Left kidney (tissue), 2 donors: ENCODE measurements around the gene E2F3. TPM values are rescaled to one million over a fixed set of nuclear protein-coding genes. Genes with fewer than 3 reads are reported as not detected.
"Not testable (repeated sequence)": the region's sequence is repeated elsewhere in the genome, so short reads cannot be mapped to it uniquely, and the experiment has no call there.

Source experiments
- DNase-seq: peaks from one replicate; pipeline ENCODE4 v3.0.0-alpha.2; 2013
- polyA plus RNA-seq: library from polyadenylated mRNA; unstranded; fragments of 120-200 nt; gene quantifications from one replicate; pipeline ENCODE4 v1.2.1, GENCODE V29; 2013; ENCODE audit not compliant: insufficient read length

The E2F3 gene
- polyA plus RNA-seq, 1 donor = 25.2 TPM

DNA sequence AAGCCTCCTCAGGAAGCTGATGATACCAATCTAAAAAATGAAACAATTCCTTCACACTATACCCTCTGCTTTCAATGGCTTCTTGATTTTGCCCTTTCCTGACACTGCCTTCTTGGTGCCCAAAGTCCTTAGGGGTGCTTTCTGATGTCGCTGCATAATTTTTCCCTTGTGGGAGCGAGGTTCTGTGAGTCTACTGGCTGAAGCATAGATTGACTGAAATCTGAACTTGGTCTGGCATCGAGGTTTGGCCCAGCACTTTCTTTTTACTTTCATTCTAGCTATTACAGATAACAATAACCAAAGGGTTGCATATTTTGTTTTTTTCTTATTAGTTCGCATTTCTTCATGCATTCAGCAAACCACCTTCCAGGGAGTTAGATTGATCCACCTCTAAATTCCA, 65.8 kb downstream of the E2F3 start:
- DNase-seq = no peak

- no peak for DNase-seq
Measured at GRCh38 chr6:20468209-20468608, 66.5 kb downstream of the E2F3 start.

DNA sequence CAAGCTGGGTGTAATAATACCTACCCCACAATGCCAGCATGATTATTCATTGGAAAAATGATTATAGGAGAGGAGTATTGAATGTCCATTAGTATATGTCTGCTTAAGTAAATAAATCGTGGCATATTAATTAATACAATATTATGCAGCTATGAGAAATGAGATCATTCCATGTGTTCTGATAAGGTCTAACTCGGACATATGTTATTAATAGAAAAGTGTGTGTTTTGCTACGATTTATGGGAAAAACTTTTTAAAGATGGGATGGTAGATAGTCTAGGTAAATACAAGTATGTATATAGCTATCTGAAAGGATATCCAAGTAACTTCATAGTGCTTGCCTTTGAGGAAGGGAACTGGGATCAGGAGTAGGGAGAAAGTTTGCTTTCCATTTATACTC, 71.1 kb downstream of the E2F3 start:
- no peak for DNase-seq

DNA sequence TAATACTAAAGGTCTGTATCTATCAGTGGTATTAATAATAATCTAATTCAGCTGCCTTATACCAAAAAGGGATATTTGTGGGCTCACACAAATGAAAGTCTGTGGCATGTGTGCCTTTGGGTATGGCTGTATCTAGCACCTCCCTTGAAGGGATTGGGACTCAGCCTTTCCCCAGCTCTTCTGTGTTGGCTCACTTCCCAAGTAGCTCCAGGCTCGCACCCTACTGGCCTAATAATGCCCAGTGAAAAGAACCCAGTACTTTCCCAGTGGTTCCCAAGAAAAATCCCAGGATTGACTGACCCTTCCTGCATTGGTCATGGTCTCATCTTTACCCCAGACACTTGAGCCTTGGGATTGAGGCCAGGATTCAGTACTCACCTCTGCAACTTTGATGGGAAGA, 71.8 kb downstream of the E2F3 start:
- no peak for DNase-seq

DNA sequence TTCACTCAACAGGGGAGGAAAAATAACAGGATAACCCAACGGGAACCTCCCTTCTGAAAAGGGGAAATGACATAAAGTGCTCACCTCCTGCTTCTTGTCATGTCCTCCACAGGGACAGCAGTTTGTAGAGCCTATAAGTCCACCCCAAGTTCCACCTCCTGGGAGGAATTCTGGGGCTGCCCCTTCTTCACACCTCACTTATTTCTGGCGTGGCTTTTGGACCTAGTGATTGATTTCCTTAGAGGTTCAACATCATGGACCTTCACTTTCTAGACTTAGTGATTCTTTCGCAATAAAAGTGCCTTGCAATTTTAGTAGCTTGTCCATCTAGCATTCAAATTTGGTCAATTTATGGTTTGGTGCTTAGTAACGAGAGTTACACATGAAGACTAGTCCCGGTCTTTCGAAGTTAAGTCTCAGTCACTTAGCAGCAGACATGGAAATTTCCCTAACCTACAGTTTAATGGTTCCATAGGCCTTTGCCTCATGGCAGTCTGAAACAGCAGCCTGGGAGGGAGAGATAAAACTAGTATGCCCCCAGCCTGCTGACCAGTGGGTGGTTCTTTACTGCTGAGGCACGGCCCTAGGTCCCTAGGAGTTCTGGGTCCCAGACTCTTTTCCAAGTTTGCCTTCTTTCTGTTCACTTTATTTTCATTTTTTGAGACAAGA, 73.3 kb downstream of the E2F3 start:
- no peak for DNase-seq

GRCh38 chr6:20476501-20477043, 74.9 kb downstream of the E2F3 start:
- no peak for DNase-seq

DNA sequence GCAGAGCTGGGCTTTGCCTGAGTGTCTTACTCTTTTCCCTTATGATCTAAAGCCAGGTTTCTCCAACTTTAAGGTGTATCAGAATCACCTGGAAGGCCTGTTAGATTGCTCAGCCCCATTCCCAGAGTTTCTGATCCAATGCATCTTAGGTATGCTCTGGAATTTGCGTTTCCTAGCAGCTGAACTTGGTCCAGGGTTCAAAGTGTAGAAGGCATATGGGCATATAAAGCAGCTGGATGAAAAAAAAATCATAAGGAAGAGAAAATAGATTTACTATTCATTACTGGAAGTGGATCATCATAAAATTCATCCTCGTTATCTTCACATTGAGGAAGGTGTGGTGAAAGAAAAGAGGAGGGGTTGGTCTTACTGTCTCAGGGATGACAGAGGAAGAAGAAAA, 75.8 kb downstream of the E2F3 start:
- DNase-seq = no peak

DNA sequence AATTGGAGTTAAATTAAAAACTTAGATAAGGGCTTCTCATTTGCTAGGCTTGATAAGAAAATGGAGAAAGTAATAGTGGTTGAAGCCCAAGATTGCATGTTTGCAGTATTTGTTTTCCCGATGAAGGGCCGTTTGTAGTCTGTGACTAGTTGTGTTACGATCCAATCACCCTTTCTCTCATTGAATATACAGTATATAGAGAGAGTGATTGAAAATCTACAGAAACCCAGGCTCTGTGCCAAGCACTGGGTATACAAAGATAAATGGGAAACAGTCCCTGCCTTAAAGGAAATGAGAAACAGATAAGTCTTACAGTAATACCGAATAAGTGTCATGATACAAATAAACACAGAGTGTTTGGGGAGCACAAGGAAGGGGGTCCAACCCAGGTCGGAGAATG, 77.4 kb downstream of the E2F3 start:
- DNase-seq = no peak

- no peak for DNase-seq
Measured at GRCh38 chr6:20479526-20479925, 77.8 kb downstream of the E2F3 start.

GRCh38 chr6:20481281-20481680, 79.6 kb downstream of the E2F3 start:
- no peak for DNase-seq

- DNase-seq = no peak
Measured at GRCh38 chr6:20483887-20484497, 82.3 kb downstream of the E2F3 start.

- DNase-seq = no peak
Measured at GRCh38 chr6:20486641-20487040, 85.0 kb downstream of the E2F3 start.

DNA sequence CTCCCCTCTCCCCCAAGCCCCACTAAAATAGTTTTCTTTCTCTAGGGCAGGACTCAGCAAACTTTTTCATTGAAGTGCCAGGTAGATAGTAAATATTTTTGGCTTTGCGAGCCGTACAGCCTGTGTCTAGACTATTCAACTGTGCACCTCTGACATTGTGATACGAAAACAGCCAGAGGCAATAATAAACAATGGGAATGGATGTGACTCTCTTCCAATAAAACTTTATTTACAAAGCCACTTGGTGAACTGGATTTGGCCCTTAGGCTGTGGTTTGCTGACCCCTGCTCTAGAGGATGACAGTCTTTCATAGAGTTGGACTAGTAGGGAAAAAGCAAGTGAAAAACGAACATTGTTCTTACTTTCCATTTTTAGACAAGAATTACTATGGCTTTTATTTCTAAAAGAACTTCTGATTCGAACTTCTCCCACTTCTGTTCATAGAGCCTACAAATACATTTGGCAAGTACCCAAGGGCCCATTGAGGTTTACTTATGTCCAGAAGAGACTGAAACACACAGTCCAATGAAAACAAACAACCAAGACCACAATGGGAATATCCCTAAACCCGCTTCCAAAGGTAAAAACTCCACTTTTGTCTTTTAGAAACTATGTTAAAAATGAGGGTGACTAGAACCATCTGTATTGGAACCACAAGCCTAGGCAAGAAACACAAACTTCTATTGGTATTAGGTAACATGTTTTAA, 86.1 kb downstream of the E2F3 start:
- no peak for DNase-seq

GRCh38 chr6:20490591-20490990, 88.9 kb downstream of the E2F3 start:
- DNase-seq = no peak

DNA sequence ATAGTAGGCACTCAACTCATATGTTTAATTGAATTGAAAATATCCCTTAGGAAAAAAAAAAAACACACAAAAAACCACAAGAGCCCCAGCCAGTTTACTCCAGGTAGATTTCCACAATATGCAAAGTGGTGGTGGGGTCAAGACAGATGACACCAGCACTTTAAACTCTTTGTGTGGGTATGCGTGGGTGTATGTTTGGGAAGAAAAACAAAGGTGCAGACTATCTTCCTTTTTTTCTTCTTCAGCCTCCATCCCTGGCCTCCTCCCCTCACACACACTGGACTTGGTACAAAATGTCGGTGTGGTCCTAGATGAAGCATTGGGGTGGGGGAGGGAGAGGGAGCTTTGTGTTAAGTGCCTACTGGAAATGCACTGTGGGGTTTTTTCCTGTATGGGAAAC, 90.4 kb downstream of the E2F3 start:
- DNase-seq = no peak

DNA sequence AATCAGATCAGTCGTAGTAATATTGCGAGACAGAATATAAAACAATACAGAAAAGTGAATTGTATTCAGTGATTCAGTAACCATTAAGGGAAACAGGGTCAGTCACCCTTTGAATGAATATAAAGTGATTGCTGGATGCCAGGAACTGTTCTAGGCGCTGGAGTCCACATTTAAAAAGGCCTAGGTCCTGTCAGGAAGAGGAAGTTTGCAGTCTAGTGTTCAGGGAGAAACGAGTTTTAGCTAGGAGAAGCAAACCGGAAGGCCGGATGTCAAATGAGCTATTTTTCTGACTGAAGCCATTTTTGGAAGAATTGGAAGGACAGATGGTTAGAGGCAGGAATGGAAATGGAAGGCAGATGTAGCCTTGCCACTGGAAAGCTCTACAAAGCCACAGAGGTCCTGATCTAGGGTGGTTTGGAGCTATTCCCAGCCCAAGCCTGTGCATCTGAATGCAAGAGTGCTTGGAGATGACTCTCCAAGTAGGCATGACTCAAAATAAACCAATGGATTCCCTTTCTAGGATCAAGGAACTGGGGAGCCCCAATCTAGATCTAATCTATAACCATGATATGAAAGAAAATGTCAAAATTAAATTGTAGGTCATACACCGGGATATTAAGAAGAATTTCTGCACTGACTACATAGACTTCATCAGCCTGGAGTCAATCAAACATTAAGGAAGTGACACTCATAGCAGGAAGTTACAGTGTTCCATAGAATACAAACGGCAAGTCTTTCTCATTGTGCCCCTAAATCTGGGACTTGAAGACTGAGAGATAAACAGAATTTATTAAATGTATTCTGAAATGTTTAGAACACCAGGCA, 95.7 kb downstream of the E2F3 start:
- DNase-seq = no peak

DNA sequence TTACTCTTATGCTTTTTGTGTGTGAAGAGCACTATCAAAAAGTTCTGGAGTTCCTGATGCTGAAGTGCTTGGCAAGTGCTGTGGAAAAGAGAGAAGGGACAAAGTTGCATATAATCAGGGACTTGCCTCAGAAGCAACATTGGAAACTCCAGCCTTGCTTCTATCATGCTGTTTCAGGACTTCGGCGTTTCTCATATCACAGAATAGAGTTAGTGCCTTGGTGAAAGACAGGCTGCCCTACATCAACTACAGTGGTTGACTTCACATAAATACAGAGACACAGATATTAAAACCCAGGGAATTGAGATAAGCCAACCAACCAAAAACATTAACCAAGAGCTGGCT, 96.3 kb downstream of the E2F3 start:
- DNase-seq = no peak

- peak; percentile 72 for DNase-seq
Measured at GRCh38 chr6:20509212-20509611, 107.5 kb downstream of the E2F3 start.

DNA sequence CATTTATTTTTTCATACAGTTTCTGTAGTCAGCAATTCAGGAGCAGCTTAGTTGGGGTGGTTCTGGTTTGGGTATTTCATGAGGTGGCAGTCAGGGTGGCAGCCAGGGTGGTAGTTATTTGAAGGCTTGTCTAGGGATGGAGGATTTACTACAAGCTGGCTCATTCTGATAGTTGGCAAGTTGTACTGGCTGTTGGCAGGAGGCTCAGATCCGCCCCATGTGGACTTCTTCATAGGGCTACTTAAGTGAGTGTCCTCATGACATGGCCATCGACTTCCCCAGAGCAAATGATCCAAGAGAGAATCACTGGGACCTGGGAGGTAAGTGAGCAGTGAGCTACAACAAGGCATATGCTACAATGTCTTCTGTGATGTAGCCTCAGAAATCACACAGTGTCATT, 110.2 kb downstream of the E2F3 start:
- DNase-seq = no peak

GRCh38 chr6:20525208-20525607, 123.5 kb downstream of the E2F3 start:
- not testable (repeated sequence) for DNase-seq

- peak; percentile 38 for DNase-seq
Measured at GRCh38 chr6:20529086-20529448, 127.4 kb downstream of the E2F3 start.

GRCh38 chr6:20532881-20533280, 131.2 kb downstream of the E2F3 start:
- DNase-seq = no peak
